H1 (cell line): ENCODE results near the gene FARS2. TPM values are rescaled to one million over a fixed set of nuclear protein-coding genes. Genes with fewer than 3 reads are reported as not detected.

Experiments
- MAFK ChIP-seq: IDR thresholded peaks from 2 replicates; pipeline ENCODE4 v1.6.1; 2012; ENCODE audit warnings: low read depth, mild to moderate bottlenecking, improper control_type of control experiment, low read length
- NANOG ChIP-seq: IDR thresholded peaks from 2 replicates; pipeline ENCODE4 v1.6.1; 2011; ENCODE audit warnings: low read length, low read depth, mild to moderate bottlenecking, inconsistent platforms; ENCODE audit not compliant: insufficient read depth, poor library complexity, severe bottlenecking
- POLR2A ChIP-seq, 2 experiments: IDR thresholded peaks; 1 replicate in 1 of 2; 2 replicates in 1 of 2; pipeline ENCODE4 v1.6.1; 2011; ENCODE audit warnings: low read depth in 2 of 2, low read length in 2 of 2, mild to moderate bottlenecking in 2 of 2; ENCODE audit errors: control extremely low read depth in 1 of 2
- POU5F1 ChIP-seq: IDR thresholded peaks from 2 replicates; pipeline ENCODE4 v1.6.1; 2011; ENCODE audit warnings: low read depth, mild to moderate bottlenecking, low read length, moderate library complexity
- RNF2 ChIP-seq: fragments of 200-900, 300-1000 bp; sonication (generic); IDR thresholded peaks from 2 replicates; pipeline ENCODE4 v1.7.1; 2016; ENCODE audit warnings: borderline replicate concordance, low read depth, mild to moderate bottlenecking, antibody characterized with exemption, low read length; ENCODE audit not compliant: poor library complexity, severe bottlenecking; ENCODE audit errors: missing control alignments
- SRF ChIP-seq: IDR thresholded peaks from 2 replicates; pipeline ENCODE4 v1.6.1; 2011; ENCODE audit warnings: mild to moderate bottlenecking, low read depth, low read length, moderate library complexity
- polyA plus RNA-seq, 7 experiments: library from polyadenylated mRNA; depleted of rRNA in 3 of 7; stranded (reverse) in 5 of 7; unstranded in 2 of 7; fragments of >200 nt in 5 of 7; fragments of 200-250 nt in 2 of 7; gene quantifications; 1 replicate in 5 of 7; 2 replicates in 1 of 7; 4 replicates in 1 of 7; pipeline versions ENCODE4 v1.2.1 to v1.2.3, GENCODE V29; 2011 to 2013; ENCODE audit warnings: missing spikeins in 2 of 7, mixed read lengths in 2 of 7
- total RNA-seq: library from RNA; stranded (reverse); fragmentation: NEBNext Ultra II Directional; extraction: Animal tissue kit (Norgen Biotek cat#: 25700); gene quantifications from 2 replicates; pipeline ENCODE4 v1.2.1, GENCODE V29; 2021

FARS2 gene
- total and polyA plus RNA-seq, 2 of the 8 experiments (the other 6 are each of a cell fraction or from before 2014, with no cell fraction given), result 11.7 to 14.4 TPM

DNA sequence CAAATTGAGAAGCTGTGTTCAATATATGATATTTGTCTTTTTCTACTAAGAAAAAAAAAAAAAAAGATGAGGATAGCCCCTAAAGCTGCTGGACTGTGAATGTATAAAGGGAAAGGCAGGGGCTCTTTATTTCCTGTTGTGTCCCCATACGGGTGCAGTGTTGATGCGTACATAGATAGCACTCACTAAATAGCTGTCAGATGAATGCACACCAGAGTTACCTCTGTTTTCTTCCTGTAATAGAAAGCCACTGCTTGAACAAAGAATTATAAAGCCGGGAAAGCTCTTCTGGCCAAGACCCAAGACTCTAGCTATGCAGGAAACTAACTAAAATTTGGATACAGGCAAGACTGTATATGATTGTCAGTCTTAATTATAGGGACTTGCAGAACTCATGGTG is 260.0 kb downstream of the FARS2 start (continued):
- TF ChIP-seq POLR2A (IDR thresholded peaks at IDR 0.05; ENCODE audit: control extremely low read depth in 1 of 2, low read depth in 2 of 2, low read length in 2 of 2) (no peak), RNF2 (no peak), NANOG (no peak), SRF (no peak), MAFK (no peak), POU5F1 (no peak)
